Measurements from ENCODE around the gene RBP5. TPM values are rescaled to one million over a fixed set of nuclear protein-coding genes. Genes with fewer than 3 reads are reported as not detected.

The RBP5 gene
- total RNA-seq, 4 donors from 2014 or later: 0.46 to 5.0 (median 0.91) TPM

GRCh38 chr12:7121324-7121723, 7.4 kb downstream of the RBP5 start:
- 80% methylated on average over 1 of the region's 5 CpGs for WGBS
- TF ChIP-seq POLR2A (IDR thresholded peaks at IDR 0.05; ENCODE audit: low read depth) (no peak), EP300 (IDR thresholded peaks at IDR 0.05) (no peak), CTCF (IDR thresholded peaks at IDR 0.05) (no peak), POLR2AphosphoS5 (IDR thresholded peaks at IDR 0.05) (no peak)

DNA sequence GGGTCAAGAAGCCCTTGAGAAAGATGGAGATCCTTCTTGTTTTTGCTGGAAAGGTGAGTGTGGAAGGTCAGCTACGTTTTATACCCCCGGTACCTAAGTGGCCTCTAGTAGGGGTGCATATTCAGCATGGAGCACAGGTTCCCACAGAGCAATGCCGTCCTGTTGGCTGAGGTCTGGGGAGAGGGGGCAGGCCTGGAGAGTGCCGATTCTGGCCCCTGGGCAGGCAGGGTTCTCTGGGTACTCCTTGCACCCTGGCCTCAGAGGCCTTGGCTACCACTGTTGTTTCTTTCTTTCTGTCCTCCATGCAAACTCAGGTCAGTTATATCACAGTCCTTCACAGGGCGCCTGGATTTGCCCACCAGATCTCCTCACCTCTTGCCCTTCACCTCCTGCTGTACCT, 8.5 kb downstream of the RBP5 start:
- H3K36me3 ChIP-seq: peaks cover 0 to 30% (median 3%) of the 10 kb centered on the region in 4 donors
- DNase-seq (ENCODE audit: extremely low spot score): no peak
- no peak overlapping the region for H3K27ac ChIP-seq (replicated peaks in 1 of 4)
- no peak for TF ChIP-seq POLR2AphosphoS5 (IDR thresholded peaks at IDR 0.05)
- TF ChIP-seq EP300 (IDR thresholded peaks at IDR 0.05): no peak
- no peak for TF ChIP-seq CTCF (IDR thresholded peaks at IDR 0.05)
- TF ChIP-seq POLR2A (IDR thresholded peaks at IDR 0.05; ENCODE audit: low read depth): no peak
- no peaks in the 10 kb centered on the region for H3K9me3 ChIP-seq
- H3K4me1 ChIP-seq: peaks cover 7 to 20% (median 12%) of the 10 kb centered on the region in 4 donors
- no peak overlapping the region for H3K4me3 ChIP-seq
- WGBS: 81% methylated on average over 3 of the region's 5 CpGs
- intact Hi-C loops (cut with DNase I): no loop called here
- no peaks in the 10 kb centered on the region for H3K27me3 ChIP-seq

More at GRCh38 chr12:7121324-7121723, 7.4 kb downstream of the RBP5 start:
- Histone ChIP-seq H3K9me3 (no peaks in the 10 kb centered on the region), H3K4me1 (peaks cover 7 to 20% (median 12%) of the 10 kb centered on the region in 4 donors), H3K4me3 (no peak overlapping the region), H3K36me3 (peaks cover 0 to 18% (median 3%) of the 10 kb centered on the region in 4 donors), H3K27me3 (no peaks in the 10 kb centered on the region), H3K27ac (replicated peaks in 1 of 4) (no peak overlapping the region)
- intact Hi-C loops (cut with DNase I): no loop called here
- no peak for DNase-seq (ENCODE audit: extremely low spot score)

DNA sequence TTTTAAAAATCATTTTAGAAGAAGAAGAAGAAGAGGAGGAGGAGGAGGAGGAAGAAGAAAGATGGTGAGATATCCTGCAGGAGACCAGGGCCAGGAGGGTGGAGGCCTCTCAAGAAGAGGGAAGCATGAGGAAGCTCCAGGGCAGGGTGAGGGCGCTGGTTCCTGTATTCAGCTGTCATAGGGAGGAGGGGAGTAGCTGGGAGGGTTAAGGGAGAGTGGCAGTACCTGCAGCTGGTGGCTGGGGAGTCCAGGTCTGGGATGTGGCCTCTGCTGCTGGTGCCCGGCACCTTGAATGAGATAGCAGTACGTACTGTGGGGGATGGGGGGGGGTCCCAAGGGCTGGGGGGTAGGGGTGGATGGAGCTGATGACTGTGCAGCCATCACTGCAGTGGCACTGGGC, 9.8 kb downstream of the RBP5 start:
- WGBS: 89% methylated on average over 3 of the region's 3 CpGs
- no peak for DNase-seq (ENCODE audit: extremely low spot score)
- intact Hi-C loops (cut with DNase I): no loop called here
- TF ChIP-seq EP300 (IDR thresholded peaks at IDR 0.05) (no peak), CTCF (IDR thresholded peaks at IDR 0.05) (no peak), POLR2AphosphoS5 (IDR thresholded peaks at IDR 0.05) (no peak), POLR2A (IDR thresholded peaks at IDR 0.05; ENCODE audit: low read depth) (no peak)
- Histone ChIP-seq H3K4me1 (peaks cover 7 to 19% (median 12%) of the 10 kb centered on the region in 4 donors), H3K27ac (replicated peaks in 1 of 4) (no peak overlapping the region), H3K36me3 (peaks cover 0 to 33% (median 3%) of the 10 kb centered on the region in 4 donors), H3K4me3 (no peak overlapping the region), H3K9me3 (no peaks in the 10 kb centered on the region), H3K27me3 (no peaks in the 10 kb centered on the region)

DNA sequence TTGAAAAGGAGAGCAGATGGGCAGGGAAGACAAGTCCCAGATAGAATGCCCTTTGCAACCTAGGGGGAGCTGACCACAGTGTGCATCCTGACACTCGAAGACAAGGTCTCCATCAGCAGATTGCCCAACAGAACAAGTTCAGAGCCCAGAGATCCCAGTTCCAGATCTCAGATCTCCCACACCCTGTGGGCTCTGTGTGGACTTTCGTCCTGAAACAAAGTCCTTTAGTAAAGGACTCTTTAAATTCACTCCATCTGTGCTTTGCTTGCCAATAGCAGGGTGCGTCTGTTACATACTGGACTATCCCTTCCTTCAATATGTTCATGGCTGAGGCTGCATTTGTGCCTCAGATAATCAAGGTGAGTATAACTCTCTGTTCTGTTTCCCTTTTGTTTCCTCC, 11.0 kb downstream of the RBP5 start:
- Histone ChIP-seq H3K27ac (replicated peaks in 1 of 4) (no peak overlapping the region), H3K4me1 (peaks cover 2 to 18% (median 16%) of the 10 kb centered on the region in 4 donors), H3K4me3 (no peak overlapping the region), H3K36me3 (peaks cover 0 to 33% (median 3%) of the 10 kb centered on the region in 4 donors), H3K9me3 (no peaks in the 10 kb centered on the region), H3K27me3 (no peaks in the 10 kb centered on the region)
- DNase-seq (ENCODE audit: extremely low spot score): no peak
- WGBS: 84% methylated on average over 3 of the region's 3 CpGs
- TF ChIP-seq POLR2AphosphoS5 (IDR thresholded peaks at IDR 0.05) (no peak), CTCF (IDR thresholded peaks at IDR 0.05) (no peak), POLR2A (IDR thresholded peaks at IDR 0.05; ENCODE audit: low read depth) (no peak), EP300 (IDR thresholded peaks at IDR 0.05) (no peak)
- intact Hi-C loops (cut with DNase I): no loop called here

DNA sequence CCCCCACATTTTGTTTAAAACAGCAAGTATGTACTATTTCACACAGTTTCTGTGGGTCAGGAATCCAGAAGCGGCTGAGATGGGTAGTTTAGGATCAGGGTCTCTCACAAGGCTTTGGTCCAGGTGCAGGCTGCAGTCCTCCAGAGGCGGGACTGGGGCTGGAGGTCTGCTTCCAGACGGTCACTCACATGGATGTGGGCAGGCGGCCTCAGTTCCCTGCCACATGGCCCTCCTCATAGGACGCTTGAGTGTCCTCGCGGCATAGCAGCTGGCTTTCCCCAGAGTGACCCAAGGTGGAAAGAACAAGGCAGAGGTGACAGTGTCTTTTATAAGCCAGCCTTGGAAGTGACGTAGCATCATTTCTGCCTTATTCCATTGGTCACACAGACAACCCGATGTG, 11.8 kb downstream of the RBP5 start:
- Histone ChIP-seq H3K27ac (replicated peaks in 1 of 4) (no peak overlapping the region), H3K4me1 (peaks cover 0 to 19% (median 18%) of the 10 kb centered on the region in 4 donors), H3K4me3 (no peak overlapping the region), H3K36me3 (peaks cover 0 to 33% (median 3%) of the 10 kb centered on the region in 4 donors), H3K27me3 (no peaks in the 10 kb centered on the region), H3K9me3 (no peaks in the 10 kb centered on the region)
- TF ChIP-seq POLR2A (IDR thresholded peaks at IDR 0.05; ENCODE audit: low read depth): no peak
- TF ChIP-seq POLR2AphosphoS5 (IDR thresholded peaks at IDR 0.05): no peak
- TF ChIP-seq EP300 (IDR thresholded peaks at IDR 0.05): no peak
- TF ChIP-seq CTCF (IDR thresholded peaks at IDR 0.05): no peak
- intact Hi-C loops (cut with DNase I): no loop called here
- DNase-seq (ENCODE audit: extremely low spot score): no peak
- 82% methylated on average over 9 of the region's 9 CpGs for WGBS

All from esophagus muscularis mucosa (tissue), 4 donors.